NT2/D1 (cell line): ENCODE results near the gene ELOVL3.

Experiments
- SUZ12 ChIP-seq: IDR thresholded peaks from 2 replicates; pipeline ENCODE4 v1.6.1; 2011; ENCODE audit not compliant: insufficient read length, insufficient read depth; ENCODE audit errors: extremely low read depth
- YY1 ChIP-seq: IDR thresholded peaks from 2 replicates; pipeline ENCODE4 v1.6.1; 2011; ENCODE audit not compliant: insufficient read length, insufficient read depth
- ZNF274 ChIP-seq: IDR thresholded peaks from 2 replicates; pipeline ENCODE4 v1.6.1; 2011; ENCODE audit warnings: mild to moderate bottlenecking, low read depth, low read length

DNA sequence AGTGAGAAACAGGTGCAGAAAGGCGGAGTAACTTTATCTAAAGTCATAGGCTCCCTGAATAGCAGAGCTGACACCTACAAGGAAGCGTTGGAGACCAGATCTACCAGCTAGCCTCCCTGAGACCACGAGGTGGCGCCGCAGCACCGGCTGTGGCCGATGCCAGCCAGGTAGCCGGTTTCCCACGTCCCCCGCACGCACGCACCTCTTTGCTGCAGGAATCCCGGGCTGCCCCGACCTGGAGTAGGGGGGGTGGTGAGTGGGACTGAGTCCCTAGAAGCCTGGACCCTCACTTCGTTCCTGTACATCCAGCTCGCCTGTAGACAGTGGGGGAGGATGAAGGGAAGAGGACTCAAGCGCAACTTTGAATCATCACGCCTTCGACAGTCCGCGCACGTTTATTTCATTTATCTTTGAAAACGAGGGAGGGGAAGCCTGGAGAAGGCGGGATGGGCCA lies 3.7 kb downstream of the ELOVL3 start:
- TF ChIP-seq ZNF274 (no peak), YY1 (no peak), SUZ12 (no peak)
